ENCODE data around the gene SELL. TPM values are rescaled to one million over a fixed set of nuclear protein-coding genes. Genes with fewer than 3 reads are reported as not detected.
"Not testable (repeated sequence)": the region's sequence is repeated elsewhere in the genome, so short reads cannot be mapped to it uniquely, and the experiment has no call there.

SELL gene
- total RNA-seq, 2 donors from 2014 or later: 5.5 to 11.6 TPM

DNA sequence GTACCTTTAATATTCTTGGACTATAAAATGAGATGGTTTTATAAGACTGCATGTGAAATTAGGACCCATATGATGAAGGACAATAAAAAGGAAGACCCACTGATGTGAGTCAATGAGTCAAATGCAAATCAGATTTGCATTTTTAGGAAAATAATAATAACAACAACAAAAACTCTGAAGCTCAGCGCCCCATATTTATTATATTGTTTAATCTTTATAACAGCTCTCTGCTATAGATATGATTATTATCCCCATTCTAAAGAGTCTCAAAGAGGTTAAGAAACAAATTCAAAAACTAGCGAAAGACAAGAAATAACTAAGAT lies 850 bp upstream of the SELL start:
- no peak for DNase-seq (ENCODE audit: low spot score)
- intact Hi-C loops (cut with DNase I): loop anchor here in 1 of 2 donors (5.0 kb wide), 1 partner anchor 870 kb away; no protein-coding TSS in a partner anchor

DNA sequence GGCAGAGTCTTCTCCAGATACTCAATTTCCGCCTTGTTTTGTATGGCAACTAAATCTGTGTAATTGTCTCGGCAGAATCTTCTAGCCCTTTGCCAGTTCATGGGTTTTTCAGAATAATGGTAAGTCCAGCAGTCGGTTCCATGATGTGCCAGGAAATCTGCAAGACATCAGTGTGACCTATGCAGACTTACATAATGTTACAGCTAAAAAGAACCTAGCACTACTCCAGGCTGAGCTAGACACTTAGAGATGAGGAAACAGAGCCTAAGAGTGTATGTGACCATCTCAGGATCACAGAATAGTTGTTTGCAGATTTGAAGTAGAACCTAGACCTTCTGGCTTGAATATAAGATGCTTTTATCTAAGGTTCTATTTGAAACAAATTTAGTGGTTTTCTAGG lies 2.8 kb downstream of the SELL start:
- no peak for DNase-seq (ENCODE audit: low spot score)
- intact Hi-C loops (cut with DNase I): no loop called here

DNA sequence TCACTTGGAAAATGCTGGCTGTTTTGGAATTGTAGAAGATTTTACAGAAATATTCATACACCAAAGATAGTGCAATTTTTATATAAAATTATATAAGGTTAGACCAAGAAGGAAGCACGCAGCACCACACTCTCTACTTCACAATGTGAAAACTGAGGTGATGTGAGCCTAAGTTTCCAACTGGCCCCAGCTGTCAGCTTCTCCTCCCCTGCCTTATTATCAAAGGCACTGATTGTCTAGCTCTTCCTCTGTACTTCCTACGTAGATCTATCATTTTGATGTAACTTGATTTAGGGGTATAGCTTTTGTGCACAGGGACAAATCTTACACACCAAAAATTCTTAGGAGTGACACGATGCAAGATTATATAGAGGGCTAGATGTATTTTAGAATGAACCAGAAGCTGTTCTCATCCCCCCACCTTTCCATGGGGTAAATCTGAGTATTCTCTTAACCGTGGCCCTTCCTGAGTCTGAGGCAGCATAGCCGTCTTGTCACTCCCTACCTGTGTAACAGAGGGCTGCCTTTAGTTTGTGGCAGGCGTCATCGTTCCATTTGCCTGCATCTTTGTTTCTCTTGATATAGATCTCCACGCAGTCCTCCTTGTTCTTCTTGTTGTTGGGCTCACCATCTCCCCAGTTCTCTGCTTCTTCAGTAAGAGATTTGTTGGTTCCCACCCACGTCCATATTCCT lies 3.4 kb downstream of the SELL start:
- intact Hi-C loops (cut with DNase I): no loop called here
- no peak for DNase-seq (ENCODE audit: low spot score)

DNA sequence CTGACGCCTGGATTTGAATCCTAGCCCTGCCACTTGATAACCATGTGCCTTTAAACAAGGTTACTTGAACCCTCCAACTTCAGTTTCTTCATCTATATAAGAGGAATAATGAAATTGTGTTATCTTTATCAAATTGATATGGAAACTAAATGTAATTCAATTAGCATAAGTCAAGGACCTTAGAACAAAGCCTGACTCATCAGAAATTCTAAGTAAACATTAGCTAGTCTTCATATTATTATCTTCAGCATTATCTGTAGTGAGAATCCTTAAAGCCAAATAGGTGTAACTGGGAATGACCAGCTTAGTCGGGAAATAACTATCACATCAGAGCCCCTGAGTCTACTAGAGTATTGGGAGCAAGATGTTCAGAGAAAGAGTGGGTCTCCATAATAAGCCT lies 6.6 kb downstream of the SELL start:
- intact Hi-C loops (cut with DNase I): no loop called here
- DNase-seq (ENCODE audit: low spot score): no peak

DNA sequence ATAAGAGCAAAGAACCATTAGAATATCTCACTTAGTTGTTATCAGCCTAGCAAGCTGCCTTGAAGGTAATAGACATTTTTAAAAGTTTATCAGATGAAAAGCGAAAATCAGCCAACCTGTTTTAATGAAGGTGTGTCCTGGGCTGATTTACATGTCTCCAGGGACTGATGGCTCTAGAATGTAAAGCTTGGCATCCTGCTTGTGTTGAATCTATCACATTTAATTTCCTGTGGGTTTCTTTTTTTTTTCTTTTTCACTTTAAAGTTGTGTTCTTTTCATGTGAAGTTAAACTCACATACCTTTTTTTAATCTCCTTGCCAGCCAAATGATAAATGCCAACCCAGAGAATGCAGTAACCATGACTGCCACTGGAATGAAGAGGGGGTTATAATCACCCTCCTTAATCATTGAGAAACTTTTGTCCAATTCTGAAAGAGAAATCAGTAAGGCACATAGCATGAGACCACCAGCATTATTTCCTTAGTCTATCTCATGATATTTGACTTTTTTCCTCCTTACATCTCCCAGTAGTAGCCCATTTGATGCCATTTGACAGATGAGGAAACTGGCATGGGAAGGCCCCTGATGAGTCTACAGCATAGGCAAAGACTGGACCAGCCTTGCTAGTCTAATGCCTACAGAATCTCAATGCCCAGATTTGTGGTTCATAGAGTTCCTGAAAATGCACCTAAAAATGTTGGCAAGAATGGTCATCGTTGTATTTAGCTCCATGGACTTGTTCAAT lies 10.0 kb downstream of the SELL start:
- intact Hi-C loops (cut with DNase I): no loop called here
- no peak for DNase-seq (ENCODE audit: low spot score)

DNA sequence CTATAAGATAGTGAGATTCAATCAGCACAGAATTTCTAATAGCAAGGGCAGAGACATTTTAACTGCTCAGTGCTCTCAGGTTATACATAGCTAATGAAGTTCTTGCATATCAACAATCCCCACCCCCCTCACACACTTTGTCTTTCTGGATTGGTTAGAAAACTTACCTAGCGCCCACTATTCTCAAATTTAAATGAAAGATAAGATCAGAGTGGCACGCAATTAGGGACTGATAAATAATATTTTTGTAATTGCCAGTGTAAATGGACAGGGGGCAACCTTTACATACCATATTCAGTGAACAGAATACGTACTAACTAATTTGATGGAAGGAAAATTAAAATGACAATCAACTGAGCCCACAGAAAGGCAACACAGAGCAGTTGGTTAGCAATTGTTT lies 11.7 kb downstream of the SELL start:
- intact Hi-C loops (cut with DNase I): loop anchor here in 1 of 2 donors (1.0 kb wide), 1 partner anchor 13 kb away; no protein-coding TSS in a partner anchor
- no peak for DNase-seq (ENCODE audit: low spot score)

DNA sequence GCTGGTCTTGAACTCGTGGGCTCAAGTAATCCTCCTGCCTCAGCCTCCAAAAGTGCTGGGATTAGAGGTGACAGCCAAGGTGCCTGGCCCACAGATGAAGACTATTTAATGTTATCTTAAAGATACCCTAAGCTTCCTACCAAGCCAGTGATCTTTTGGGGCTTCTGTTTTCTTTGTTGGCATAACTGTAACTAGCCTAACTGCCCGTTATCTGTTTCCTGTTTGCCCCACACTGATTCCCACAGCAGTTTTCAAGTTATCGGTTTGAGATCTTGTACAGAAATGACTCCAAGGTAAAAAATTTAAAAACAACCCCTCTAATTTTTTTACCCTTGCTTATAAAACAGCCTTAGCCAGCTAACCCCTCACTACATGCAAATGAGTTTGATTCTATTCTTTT lies 12.4 kb downstream of the SELL start:
- intact Hi-C loops (cut with DNase I): loop anchor here in 1 of 2 donors (1.0 kb wide), 1 partner anchor 13 kb away; no protein-coding TSS in a partner anchor
- DNase-seq (ENCODE audit: low spot score): no peak

DNA sequence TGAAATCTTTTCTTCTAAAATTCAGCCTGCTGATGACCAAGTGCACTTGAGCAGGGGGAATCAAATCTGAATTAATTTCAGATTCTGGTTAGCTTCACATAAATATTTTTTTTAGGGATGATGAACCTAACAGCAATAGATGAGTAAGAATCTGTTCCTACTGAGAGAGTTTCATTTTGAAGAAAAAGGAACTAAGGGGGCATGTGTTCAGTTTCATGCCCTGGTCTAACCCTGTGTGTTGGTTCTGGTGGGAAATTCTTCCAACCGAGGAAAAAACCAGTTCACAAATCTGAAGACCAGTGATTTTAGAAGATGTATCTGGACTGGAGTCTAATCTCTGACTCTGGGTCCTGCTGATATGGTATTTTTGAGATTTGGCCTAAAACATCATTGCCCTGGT lies 13.7 kb downstream of the SELL start:
- DNase-seq (ENCODE audit: low spot score): no peak
- intact Hi-C loops (cut with DNase I): no loop called here

DNA sequence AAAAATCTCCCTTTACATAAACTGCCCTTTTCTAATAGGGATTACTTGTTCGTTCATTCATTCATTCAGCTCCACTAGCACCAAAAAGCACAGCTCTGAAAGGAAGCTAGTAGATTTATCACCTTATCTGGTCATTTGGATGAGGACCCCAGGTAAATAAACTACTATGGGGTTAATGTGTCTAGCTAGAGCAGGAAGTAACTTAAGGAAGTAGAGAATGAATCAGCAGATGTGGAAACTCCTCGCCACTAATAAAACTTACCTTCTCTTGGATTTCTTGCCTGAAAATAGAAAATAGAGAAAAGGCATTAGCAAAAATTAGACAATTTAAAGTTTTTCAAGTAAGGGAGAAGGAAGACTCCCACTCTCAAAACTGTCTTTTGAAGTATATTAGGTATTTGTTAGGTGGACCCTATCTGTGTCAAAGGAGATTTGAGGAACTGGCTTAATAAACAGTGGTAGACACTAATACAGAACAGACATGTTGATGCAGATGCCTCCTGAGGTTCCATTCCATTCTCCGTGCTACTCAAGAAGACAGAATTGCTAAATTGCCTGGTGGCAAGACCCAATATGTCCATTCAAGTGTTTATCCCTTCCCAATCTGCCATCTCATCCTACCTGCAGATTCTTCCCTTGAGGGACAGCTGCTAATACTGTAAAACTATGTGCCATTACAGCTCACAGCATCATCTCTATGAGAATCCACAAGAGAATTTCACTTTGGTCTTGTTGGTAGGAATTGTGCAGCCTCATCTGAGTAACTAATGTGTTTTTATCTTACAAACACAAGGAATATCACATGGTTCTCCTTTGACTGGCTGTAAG lies 14.9 kb downstream of the SELL start:
- DNase-seq (ENCODE audit: low spot score): no peak
- intact Hi-C loops (cut with DNase I): no loop called here

DNA sequence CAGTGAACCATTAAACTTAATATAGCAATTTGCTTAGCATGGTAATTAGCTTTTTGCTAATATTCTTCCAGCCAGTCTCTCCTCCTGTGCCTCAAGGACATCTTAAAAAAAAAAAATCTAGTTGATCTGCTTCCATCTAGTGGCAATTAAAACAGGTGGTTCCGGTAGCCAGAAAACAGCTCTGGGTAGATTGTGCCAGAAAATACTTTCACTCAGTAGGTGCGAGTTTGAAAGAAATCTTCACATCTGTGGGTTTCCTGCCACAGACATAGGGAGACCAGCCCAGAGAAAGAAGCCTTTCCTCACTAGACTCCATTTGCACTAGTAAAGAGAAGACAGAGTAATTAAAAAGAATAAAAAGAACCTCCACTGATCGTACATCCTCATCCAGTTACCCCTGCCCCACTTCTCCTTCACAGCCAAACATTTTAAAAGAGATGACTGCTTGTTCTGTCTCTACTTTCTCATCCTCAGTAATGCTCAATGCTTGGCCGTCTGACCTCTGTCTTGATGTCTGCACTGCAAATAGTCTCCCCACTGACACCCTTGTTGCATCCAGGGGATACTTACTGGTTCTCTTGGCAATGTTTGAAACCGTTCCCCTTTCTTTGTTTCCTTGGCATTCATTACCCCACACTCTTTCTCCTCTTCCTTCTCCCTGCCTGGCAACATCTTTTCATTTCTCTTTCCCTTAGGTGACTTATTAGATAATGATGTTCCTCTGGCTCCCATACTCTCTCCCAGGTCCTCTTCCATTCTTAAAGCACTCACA lies 16.9 kb downstream of the SELL start:
- intact Hi-C loops (cut with DNase I): no loop called here
- DNase-seq (ENCODE audit: low spot score): no peak

DNA sequence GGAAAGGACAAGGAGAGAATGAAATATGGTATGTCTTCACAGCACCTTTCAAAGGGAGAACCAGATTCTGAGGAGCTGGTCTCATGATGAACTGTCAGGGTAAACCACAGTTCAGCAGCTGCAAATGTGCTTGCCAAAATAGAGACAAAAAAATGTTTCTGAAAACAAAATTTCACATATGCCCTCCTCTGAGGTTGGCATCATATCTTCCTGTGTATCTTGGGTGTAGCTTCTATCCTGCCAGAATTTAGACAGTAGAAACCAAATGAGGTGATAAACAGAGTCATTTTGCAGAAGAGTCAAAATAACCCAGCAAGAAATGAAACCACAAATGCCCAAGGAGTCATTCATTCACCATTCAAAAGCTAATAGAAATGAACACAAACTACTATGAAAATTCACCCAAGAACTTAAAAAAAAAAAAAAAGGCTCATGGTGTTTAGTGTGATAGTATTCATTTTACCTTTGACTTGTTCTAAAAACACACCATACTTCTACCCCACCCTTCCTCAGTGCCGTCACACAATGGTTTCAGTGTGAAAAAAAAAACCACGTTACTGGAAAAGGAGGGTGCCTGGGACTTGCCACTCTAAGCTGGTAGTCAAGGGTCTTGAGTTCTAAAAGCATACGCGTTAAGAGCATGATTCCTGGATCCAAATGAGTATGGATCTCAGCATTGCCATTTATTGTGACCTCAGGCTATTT lies 18.5 kb downstream of the SELL start:
- intact Hi-C loops (cut with DNase I): no loop called here
- no peak for DNase-seq (ENCODE audit: low spot score)

DNA sequence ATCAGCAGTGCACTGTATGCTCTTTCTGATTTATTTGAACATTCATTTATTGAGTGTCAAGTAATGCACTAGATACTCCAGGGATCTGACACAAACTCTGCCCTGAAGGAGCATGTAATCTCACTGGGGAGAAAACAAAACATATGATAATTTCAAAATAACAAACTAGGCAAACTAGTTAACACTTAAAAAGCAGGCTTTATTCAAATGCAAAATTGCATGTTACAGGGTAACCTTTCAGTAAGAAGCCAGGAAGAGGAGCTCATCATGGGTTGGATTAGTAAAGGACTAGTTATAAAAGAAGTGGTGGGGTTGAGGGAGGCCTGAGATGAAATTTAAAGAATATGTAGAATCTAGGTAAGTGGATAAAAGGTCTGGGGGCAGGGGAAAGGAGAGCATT lies 20.9 kb downstream of the SELL start:
- DNase-seq (ENCODE audit: low spot score): no peak
- intact Hi-C loops (cut with DNase I): no loop called here

DNA sequence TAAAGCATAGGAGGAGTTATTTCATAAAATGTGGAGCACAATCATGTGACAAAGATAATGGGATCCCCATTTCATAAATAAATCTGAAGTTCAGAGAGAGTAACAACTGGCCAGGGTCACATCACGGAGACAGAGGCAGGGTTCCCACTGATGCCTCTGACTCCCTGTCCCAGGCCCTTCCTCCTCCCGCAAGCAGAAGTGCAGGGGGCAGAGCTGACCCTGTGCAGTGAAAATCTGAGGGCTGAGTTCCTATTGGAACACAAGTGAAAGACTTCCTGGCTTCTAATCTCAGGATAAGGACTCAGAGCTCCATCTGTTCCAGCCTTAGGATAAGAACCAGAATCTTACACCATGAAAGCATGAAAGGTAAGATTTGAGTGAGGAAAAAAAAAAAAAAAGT lies 22.0 kb downstream of the SELL start:
- intact Hi-C loops (cut with DNase I): no loop called here
- DNase-seq (ENCODE audit: low spot score): no peak

DNA sequence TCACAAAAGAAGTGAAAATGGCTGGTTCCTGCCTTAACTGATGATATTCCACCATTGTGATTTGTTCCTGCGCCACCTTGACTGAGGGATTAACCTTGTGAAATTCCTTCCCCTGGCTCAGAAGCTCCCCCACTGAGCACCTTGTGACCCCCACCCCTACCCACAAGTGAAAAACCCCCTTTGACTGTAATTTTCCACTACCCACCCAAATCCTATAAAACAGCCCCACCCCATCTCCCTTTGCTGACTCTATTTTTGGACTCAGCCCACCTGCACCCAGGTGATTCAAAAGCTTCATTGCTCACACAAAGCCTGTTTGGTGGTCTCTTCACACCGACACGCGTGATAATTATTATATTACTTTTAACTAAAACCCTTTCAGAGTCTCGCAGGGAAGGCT lies 23.0 kb downstream of the SELL start:
- DNase-seq (ENCODE audit: low spot score); intact Hi-C loops (cut with DNase I): not testable (repeated sequence)

DNA sequence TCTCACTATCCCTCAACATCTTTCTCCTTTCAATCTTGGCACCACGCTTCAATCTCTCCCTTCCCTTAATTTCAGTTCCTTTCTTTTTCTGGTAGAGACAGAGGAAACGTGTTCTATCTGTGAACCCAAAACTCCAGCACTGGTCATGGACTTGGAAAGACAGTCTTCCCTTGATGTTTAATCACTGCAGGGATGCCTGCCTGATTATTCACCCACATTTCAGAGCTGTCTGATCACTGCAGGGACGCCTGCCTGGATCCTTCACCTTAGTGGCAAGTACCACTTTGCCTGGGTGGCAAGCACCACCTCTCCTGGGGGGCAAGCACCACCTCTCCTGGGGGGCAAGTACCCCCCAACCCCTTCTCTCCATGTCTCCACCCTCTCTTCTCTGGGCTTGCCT lies 27.8 kb downstream of the SELL start:
- intact Hi-C loops (cut with DNase I): no loop called here
- DNase-seq (ENCODE audit: low spot score): no peak

DNA sequence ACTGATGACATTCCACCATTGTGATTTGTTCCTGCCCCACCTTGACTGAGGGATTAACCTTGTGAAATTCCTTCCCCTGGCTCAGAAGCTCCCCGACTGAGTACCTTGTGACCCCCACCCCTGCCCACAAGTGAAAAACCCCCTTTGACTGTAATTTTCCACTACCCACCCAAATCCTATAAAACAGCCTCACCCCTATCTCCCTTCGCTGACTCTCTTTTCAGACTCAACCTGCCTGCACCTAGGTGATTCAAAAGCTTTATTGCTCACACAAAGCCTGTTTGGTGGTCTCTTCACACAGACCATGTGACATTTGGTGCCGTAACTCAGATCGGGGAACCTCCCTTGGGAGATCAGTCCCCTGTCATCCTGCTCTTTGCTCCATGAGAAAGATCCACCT lies 28.3 kb downstream of the SELL start:
- intact Hi-C loops (cut with DNase I); DNase-seq (ENCODE audit: low spot score): not testable (repeated sequence)

DNA sequence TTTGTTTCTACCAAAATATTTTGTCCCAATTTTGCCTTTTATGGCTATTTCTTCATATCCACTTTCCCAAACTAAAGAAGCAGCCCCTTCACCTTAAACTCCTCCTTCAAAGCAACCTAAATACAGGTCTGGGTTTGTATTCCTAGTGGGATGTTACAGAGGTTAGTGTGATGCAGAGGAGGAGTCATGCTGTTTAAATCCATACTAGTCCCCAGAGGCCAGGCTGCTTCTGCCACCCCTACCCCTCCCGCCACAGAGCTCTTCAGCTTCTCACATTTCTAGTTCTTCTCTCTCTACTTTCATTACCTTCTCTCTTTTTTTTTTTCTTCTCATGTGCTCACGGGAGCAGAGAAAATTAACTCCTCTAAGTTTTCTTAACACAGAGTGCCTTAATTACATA lies 29.3 kb downstream of the SELL start:
- intact Hi-C loops (cut with DNase I): no loop called here
- no peak for DNase-seq (ENCODE audit: low spot score)

DNA sequence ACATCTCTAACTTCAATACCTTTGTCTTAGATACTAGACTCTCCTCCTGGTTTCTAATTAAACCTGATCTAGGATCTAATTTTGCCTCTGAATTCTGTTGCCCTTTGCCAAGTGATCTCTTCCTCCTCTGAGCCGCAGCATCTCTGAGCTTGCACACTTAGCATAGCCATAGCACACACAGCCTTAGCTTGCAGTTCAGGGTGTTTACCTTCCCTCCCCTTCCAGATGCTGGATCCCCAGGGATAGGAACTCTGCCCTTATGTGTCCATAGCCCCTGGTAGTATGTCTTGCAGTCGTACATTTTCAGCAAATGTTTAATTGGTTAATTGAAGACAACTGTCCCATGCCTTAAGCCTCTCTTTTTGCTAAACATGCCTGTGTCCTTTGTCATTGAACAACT lies 30.3 kb downstream of the SELL start:
- intact Hi-C loops (cut with DNase I): no loop called here

More for the DNA sequence above, 30.3 kb downstream of the SELL start:
- no peak for DNase-seq (ENCODE audit: low spot score)
